H9 (cell line): Measurements from ENCODE around the gene AMMECR1. TPM values are rescaled to one million over a fixed set of nuclear protein-coding genes. Genes with fewer than 3 reads are reported as not detected.

Experiments used
- DNase-seq: peaks from one replicate; pipeline ENCODE4 v3.0.0-alpha.2; 2017
- H2AFZ ChIP-seq: one replicate; pipeline ENCODE4 v1.6.1; 2013; ENCODE audit warnings: mild to moderate bottlenecking, low read length, control low read depth, moderate library complexity
- H2AK5ac ChIP-seq: 2 replicates; pipeline ENCODE4 v1.6.1; 2013; ENCODE audit warnings: low read length, control low read depth, mixed read lengths; ENCODE audit not compliant: insufficient read length
- H2BK120ac ChIP-seq: one replicate; pipeline ENCODE4 v1.6.1; 2013; ENCODE audit warnings: low read depth, mild to moderate bottlenecking, low read length, control low read depth, inconsistent platforms; ENCODE audit not compliant: poor library complexity, severe bottlenecking
- H2BK12ac ChIP-seq: 2 replicates; pipeline ENCODE4 v1.6.1; 2013; ENCODE audit warnings: low read length, control low read depth, mixed read lengths, low read depth; ENCODE audit not compliant: insufficient read length
- H2BK15ac ChIP-seq: 2 replicates; pipeline ENCODE4 v1.6.1; 2013; ENCODE audit warnings: low read depth, low read length, control low read depth
- H2BK20ac ChIP-seq: one replicate; pipeline ENCODE4 v1.6.1; 2013; ENCODE audit warnings: low read depth, mild to moderate bottlenecking, low read length, control low read depth, inconsistent platforms; ENCODE audit not compliant: poor library complexity, severe bottlenecking
- H2BK5ac ChIP-seq: 2 replicates; pipeline ENCODE4 v1.6.1; 2013; ENCODE audit warnings: low read length, control low read depth, mixed read lengths; ENCODE audit not compliant: insufficient read length
- H3K14ac ChIP-seq: 2 replicates; pipeline ENCODE4 v1.6.1; 2013; ENCODE audit warnings: low read length, control low read depth; ENCODE audit not compliant: insufficient read depth
- H3K18ac ChIP-seq: 2 replicates; pipeline ENCODE4 v1.6.1; 2013; ENCODE audit warnings: low read depth, mild to moderate bottlenecking, mixed read lengths, low read length, control low read depth; ENCODE audit not compliant: insufficient read length
- H3K23ac ChIP-seq: 2 replicates; pipeline ENCODE4 v1.6.1; 2013; ENCODE audit warnings: low read length, control low read depth, mixed read lengths, low read depth; ENCODE audit not compliant: insufficient read length
- H3K23me2 ChIP-seq: 2 replicates; pipeline ENCODE4 v1.6.1; 2013; ENCODE audit warnings: low read depth, mild to moderate bottlenecking, mixed read lengths, low read length, control low read depth; ENCODE audit not compliant: insufficient read length, poor library complexity, severe bottlenecking
- H3K27ac ChIP-seq: 2 replicates; pipeline ENCODE4 v1.5.1; 2013; ENCODE audit warnings: low read length, control low read depth, mixed read lengths, low read depth; ENCODE audit not compliant: insufficient read length
- H3K27me3 ChIP-seq: 2 replicates; pipeline ENCODE4 v1.6.1; 2013; ENCODE audit warnings: low read length, control low read depth, inconsistent platforms; ENCODE audit not compliant: insufficient read depth
- H3K4ac ChIP-seq: 2 replicates; pipeline ENCODE4 v1.6.1; 2013; ENCODE audit warnings: low read depth, mild to moderate bottlenecking, control low read depth, inconsistent platforms, low read length, moderate library complexity
- H3K4me1 ChIP-seq: 2 replicates; pipeline ENCODE4 v1.6.1; 2013; ENCODE audit warnings: low read length, control low read depth, inconsistent platforms; ENCODE audit not compliant: insufficient read depth
- H3K4me2 ChIP-seq: 2 replicates; pipeline ENCODE4 v1.6.1; 2013; ENCODE audit warnings: low read length, control low read depth, mixed read lengths; ENCODE audit not compliant: insufficient read length, insufficient read depth
- H3K56ac ChIP-seq: 2 replicates; pipeline ENCODE4 v1.6.1; 2013; ENCODE audit warnings: low read depth, mild to moderate bottlenecking, mixed read lengths, low read length, control low read depth; ENCODE audit not compliant: insufficient read length
- H3K79me1 ChIP-seq: 2 replicates; pipeline ENCODE4 v1.6.1; 2013; ENCODE audit warnings: low read depth, mild to moderate bottlenecking, moderate library complexity, low read length, control low read depth, inconsistent platforms; ENCODE audit not compliant: insufficient read depth, poor library complexity, severe bottlenecking
- H3K79me2 ChIP-seq: 2 replicates; pipeline ENCODE4 v1.6.1; 2013; ENCODE audit warnings: low read length, control low read depth, inconsistent platforms; ENCODE audit not compliant: insufficient read depth
- H3K9ac ChIP-seq: 2 replicates; pipeline ENCODE4 v1.6.1; 2013; ENCODE audit warnings: low read length, control low read depth, mixed read lengths; ENCODE audit not compliant: insufficient read length; ENCODE audit errors: extremely low read depth
- H3K9me3 ChIP-seq: one replicate; pipeline ENCODE4 v1.6.1; 2013; ENCODE audit warnings: low read depth, low read length, inconsistent platforms; ENCODE audit not compliant: control insufficient read depth
- H3T11ph ChIP-seq: one replicate; pipeline ENCODE4 v1.6.1; 2013; ENCODE audit warnings: mild to moderate bottlenecking, low read length, control low read depth, inconsistent platforms
- H4K20me1 ChIP-seq: one replicate; pipeline ENCODE4 v1.6.1; 2013; ENCODE audit not compliant: control insufficient read depth, insufficient read length, insufficient read depth
- H4K5ac ChIP-seq: 2 replicates; pipeline ENCODE4 v1.6.1; 2013; ENCODE audit warnings: low read depth, mild to moderate bottlenecking, mixed read lengths, low read length, control low read depth; ENCODE audit not compliant: insufficient read length
- H4K8ac ChIP-seq: replicated peaks from 2 replicates; pipeline ENCODE4 v1.6.1; 2013; ENCODE audit warnings: low read length, control low read depth, mixed read lengths, low read depth; ENCODE audit not compliant: insufficient read length
- H4K91ac ChIP-seq: 2 replicates; pipeline ENCODE4 v1.6.1; 2013; ENCODE audit warnings: low read depth, mild to moderate bottlenecking, moderate library complexity, mixed read lengths, low read length, control low read depth; ENCODE audit not compliant: insufficient read length
- H3K27ac Mint-ChIP-seq, 3 experiments: 2 replicates in 2 of 3; 3 replicates in 1 of 3; pipeline ENCODE4 v1.8.0; 2020 to 2021; ENCODE audit warnings: mixed read lengths in 3 of 3, mild to moderate bottlenecking in 1 of 3, moderate library complexity in 1 of 3
- H3K27me3 Mint-ChIP-seq: 2 replicates; pipeline ENCODE4 v1.8.0; 2021; ENCODE audit warnings: low read depth, mild to moderate bottlenecking, moderate library complexity, mixed read lengths
- H3K36me3 Mint-ChIP-seq, 3 experiments: 2 replicates in 2 of 3; 3 replicates in 1 of 3; pipeline ENCODE4 v1.8.0; 2020 to 2021; ENCODE audit warnings: low read depth in 3 of 3, mixed read lengths in 3 of 3; ENCODE audit not compliant: insufficient read depth in 1 of 3
- H3K4me1 Mint-ChIP-seq, 2 experiments: 2 replicates each; pipeline ENCODE4 v1.8.0; 2020; ENCODE audit warnings: mixed read lengths in 2 of 2
- H3K4me3 Mint-ChIP-seq, 2 experiments: 2 replicates in 1 of 2; 3 replicates in 1 of 2; pipeline ENCODE4 v1.8.0; 2020 to 2021; ENCODE audit warnings: mild to moderate bottlenecking in 2 of 2, mixed read lengths in 2 of 2, moderate library complexity in 1 of 2
- H3K9me3 Mint-ChIP-seq, 2 experiments: 2 replicates in 1 of 2; 3 replicates in 1 of 2; pipeline ENCODE4 v1.8.0; 2020; ENCODE audit warnings: mild to moderate bottlenecking in 2 of 2, mixed read lengths in 2 of 2, moderate library complexity in 1 of 2
- WGBS: extraction: QIAGEN DNeasy Blood & Tissue Kit; methylation state at CpG from one replicate; pipeline ENCODE4 v1.1.7; 2013; ENCODE audit warnings: missing lambda C conversion rate, low lambda C conversion rate, mixed read lengths; ENCODE audit not compliant: insufficient read length; ENCODE audit errors: extremely low coverage; 5-methylcytosine and 5-hydroxymethylcytosine counted together
- total RNA-seq: library from RNA; stranded (reverse); gene quantifications from 2 replicates; pipeline ENCODE4 v1.2.1, GENCODE V29; 2021
- TF ChIP-seq, protein P1 (sequence below): fragments of 200-600 bp; sonication (generic); conservative IDR thresholded peaks from 3 replicates; pipeline ENCODE4 v1.8.0; 2021; ENCODE audit warnings: antibody characterized with exemption, mild to moderate bottlenecking

AMMECR1 gene
- total RNA-seq, 1 experiment from 2014 or later, result 28.5 TPM

GRCh38 chrX:110304371-110304770 is 13.5 kb downstream of the AMMECR1 start:
- H3K27me3 ChIP-seq, result no peaks in the 10 kb centered on the region
- TF ChIP-seq, protein P1, sequence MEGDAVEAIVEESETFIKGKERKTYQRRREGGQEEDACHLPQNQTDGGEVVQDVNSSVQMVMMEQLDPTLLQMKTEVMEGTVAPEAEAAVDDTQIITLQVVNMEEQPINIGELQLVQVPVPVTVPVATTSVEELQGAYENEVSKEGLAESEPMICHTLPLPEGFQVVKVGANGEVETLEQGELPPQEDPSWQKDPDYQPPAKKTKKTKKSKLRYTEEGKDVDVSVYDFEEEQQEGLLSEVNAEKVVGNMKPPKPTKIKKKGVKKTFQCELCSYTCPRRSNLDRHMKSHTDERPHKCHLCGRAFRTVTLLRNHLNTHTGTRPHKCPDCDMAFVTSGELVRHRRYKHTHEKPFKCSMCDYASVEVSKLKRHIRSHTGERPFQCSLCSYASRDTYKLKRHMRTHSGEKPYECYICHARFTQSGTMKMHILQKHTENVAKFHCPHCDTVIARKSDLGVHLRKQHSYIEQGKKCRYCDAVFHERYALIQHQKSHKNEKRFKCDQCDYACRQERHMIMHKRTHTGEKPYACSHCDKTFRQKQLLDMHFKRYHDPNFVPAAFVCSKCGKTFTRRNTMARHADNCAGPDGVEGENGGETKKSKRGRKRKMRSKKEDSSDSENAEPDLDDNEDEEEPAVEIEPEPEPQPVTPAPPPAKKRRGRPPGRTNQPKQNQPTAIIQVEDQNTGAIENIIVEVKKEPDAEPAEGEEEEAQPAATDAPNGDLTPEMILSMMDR, result no peak
- no peak overlapping the region for H3K27ac ChIP-seq
- no peak overlapping the region for H3K4me2 ChIP-seq
- no peak overlapping the region for H3K23ac ChIP-seq
- no peak overlapping the region for H3K18ac ChIP-seq
- no peak overlapping the region for H4K8ac ChIP-seq
- no peaks in the 10 kb centered on the region for H3K9me3 ChIP-seq
- no peak for DNase-seq
- H3K4ac ChIP-seq, result no peak overlapping the region
- H4K20me1 ChIP-seq, result no peaks in the 10 kb centered on the region
- no peak overlapping the region for H3K14ac ChIP-seq
- H3K79me1 ChIP-seq, result peaks cover 3% of the 10 kb centered on the region
- no peaks in the 10 kb centered on the region for H3K23me2 ChIP-seq
- WGBS, result no CpG with 5 or more reads among the region's 1 CpG
- H3K79me2 ChIP-seq, result peaks cover 6% of the 10 kb centered on the region; the same call in 1 of the 2 replicates
- Mint-ChIP-seq H3K4me3 (no peak overlapping the region), H3K27ac (no peak overlapping the region), H3K4me1 (peaks cover 13 to 14% of the 10 kb centered on the region in 2 experiments), H3K36me3 (no peaks in the 10 kb centered on the region; a peak in 1 of 7 replicates), H3K27me3 (no peaks in the 10 kb centered on the region), H3K9me3 (no peaks in the 10 kb centered on the region)
- no peak overlapping the region for H2AK5ac ChIP-seq
- H3T11ph ChIP-seq, result no peak overlapping the region
- H2BK20ac ChIP-seq, result no peak overlapping the region
- no peak overlapping the region for H2BK15ac ChIP-seq
- H4K5ac ChIP-seq, result no peak overlapping the region
- H2AFZ ChIP-seq, result no peak overlapping the region
- no peak overlapping the region for H3K56ac ChIP-seq
- no peak overlapping the region for H2BK12ac ChIP-seq
- no peak overlapping the region for H2BK5ac ChIP-seq
- H3K4me1 ChIP-seq, result 0 out of 2 replicates have a peak, but pooled peaks cover 2% of the 10 kb centered on the region
- no peak overlapping the region for H4K91ac ChIP-seq
- H2BK120ac ChIP-seq, result no peak overlapping the region
- no peak overlapping the region for H3K9ac ChIP-seq
